Smooth muscle cell of the brain vasculature (primary cell): ENCODE data around the gene C21orf58.
"Not testable (repeated sequence)": the region's sequence is repeated elsewhere in the genome, so short reads cannot be mapped to it uniquely, and the experiment has no call there.

Source experiments
- DNase-seq: peaks from one replicate; pipeline ENCODE4 v3.0.0-alpha.2; 2012; ENCODE audit warnings: low read depth, low spot score

The C21orf58 gene

DNA sequence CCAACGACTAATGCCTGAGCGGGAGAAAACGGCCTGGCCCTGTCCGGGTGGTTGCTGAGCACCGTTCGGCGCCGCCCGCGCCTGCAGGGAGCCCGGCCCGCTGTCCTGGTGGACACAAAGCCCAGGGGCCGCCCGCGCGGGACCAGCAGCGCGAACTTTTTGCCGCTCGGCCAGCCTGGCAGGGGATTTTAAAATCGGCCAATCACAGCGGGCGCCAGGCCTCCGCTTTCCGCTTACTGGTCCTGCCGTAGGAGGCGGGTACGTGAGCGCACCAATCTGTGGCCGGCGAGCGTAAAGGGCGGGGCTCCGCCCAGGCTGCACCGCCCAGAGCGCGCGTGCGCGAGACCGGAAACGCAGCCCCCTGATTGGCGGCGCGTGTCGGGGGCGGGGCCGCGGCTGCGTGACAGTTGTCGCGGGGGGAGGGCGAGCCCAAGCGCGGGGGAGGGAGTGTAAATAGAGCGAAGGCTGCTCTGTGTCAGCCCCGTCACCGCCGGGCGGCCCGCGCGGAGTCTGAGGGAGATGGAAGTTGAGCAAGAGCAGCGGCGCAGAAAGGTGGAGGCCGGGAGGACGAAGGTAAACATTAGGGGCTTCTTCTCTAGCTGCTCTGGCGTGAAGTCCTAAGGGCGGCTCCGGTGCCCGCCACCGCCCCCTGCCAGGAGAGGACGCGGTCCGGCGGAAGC is at the start of gene C21orf58, which contains the start of gene PCNT:
Gene C21orf58, minus strand, starts transcription at position 161 of the 680 bp plus-strand sequence. CDS start 1,132 bp downstream, outside the sequence.
Gene PCNT, plus strand, starts transcription at position 447 of the 680 bp plus-strand sequence. Its CDS starts 73 bp downstream, at position 520.
- peak; percentile 95 for DNase-seq

DNA sequence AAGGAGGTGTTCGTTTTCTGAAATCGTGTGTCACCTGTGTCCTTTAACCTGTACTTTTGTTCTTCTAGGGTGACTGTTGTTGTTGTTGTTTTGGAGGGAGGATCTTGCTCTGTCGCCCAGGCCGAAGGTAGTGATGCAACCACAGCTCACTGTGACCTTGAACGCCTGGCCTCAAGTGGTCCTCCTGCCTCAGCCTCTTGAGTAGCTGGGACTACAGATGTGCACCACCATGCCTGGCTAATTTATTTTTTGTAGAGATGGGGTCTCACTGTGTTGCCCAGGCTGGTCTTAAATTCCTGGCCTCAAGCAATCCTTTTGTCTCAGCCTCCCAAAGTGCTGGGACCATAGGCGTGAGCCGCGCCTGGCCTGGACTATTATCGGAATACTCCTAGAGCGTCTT is 49.3 kb upstream of the C21orf58 start:
- DNase-seq: not testable (repeated sequence)

DNA sequence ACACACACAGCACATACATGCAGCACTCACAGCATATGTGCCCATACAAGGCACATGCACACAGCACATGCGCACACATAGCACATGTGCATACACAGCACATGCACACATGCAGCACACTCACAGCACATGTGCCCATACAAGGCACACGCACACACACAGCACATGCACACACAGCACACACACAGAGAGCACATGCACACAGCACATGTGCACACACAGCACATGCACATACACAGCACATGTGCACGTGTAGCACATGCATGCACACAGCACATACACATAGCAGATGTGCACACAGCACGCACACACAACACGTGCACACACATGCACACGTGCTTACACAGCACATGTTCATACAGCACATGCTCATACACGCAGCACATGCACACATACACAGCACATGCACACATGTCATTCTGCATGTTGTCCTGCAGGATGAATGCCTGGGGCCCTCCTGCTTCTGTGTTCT is 48.4 kb upstream of the C21orf58 start:
- DNase-seq: no peak

DNA sequence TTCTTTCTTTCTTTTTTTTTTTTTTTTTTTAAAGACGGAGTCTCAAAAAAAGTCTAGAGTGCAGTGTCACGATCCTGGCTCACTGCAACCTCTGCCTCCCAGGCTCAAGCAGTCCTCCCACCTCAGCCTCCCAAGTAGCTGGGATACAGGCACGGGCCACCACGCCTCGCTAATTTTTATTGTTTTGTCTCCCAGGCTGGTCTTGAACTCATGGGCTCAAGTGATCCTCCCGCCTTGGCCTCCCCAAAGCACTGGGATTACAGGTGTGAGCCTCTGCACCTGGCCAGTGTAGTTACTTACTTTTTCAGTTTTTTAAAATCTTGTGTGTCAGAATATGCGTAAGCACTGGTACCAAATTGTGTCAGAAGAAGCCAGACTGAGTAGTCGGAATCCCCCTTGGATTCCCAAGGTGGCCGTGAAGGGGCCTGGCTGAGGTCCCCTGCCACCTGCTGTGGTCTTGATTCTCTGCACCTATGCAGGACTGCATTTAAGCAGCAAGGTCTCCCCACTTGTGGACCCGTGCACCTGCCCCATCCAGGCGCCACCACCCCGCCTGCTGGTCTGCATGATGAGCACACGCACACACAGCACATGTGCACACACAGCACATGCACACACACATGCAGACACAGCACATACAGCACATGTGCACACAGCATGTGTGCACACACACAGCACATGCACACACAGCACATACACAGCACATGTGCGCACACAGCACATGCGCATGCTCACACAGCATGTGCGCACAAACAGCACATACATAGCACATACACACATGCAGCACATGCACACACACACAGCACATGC is 47.7 kb upstream of the C21orf58 start:
- no peak for DNase-seq

DNA sequence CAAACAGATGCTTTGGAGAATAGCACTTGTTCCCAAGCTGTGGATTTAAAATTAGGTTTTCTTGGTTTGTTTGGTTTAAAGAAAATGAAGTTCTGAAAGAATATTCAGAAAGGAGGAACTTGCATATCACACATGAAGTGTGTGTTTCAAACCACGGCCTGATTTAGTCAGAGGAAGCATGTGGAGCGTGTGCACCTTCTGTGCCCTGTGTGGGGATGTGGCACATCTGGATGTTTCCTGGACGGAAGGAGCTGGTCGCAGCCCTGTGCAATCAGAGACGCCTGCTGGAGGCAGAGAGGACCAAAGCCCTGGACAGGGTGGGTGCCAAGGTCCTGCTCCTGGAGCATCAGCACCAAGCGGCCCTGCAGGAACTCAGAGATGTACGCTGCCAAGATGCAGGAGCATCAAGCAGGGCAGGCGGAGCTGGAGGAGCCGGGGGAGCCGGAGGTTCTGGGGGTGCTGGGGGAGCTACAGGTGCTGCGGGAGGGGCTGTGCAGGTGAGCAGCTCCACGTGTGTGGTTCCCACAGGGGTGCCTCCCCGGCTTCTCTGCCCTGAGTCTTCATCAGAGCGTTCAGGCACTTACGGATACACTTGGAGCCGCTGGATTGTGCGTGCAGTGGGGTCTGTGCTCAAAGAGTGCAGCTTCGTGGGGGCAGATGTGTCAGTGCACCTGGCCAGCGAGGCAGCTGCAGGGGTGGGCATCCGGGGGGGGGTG is 46.0 kb upstream of the C21orf58 start:
- no peak for DNase-seq

DNA sequence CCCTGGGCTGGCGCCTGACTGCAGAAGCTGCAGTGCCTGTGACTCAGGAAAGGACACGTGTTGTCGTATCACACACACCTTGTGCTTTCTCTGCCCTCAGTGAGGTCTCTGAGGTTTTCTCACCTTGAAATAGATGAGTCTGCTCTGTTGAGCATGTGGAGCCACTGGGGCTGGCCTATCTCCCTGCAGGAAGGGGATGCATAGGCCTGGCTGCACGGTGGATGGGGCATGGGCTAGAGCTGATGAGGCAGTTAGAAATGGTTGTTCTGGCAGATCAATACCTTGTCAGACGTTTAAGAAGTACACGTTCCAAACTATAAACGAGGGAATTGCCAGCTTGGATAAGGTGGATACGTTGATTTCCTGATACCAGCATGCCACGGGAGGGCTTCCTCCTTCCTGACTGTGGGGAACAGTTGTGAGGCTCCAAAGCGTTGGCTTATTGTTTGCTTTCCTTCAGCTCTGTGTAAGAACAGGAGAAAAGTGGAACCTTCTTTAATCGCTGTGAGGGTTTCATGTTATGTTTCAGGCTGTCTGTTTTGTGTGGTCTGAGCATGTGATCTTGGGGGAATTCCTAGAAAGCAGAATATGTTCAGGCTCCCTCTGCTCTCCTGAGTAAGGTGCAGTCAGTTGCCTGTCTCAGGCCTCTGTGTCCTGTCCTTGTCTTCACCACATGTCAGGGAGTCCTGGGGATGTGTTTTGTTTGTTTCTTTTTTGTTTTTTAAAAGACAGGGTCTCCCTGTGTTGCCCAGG is 45.0 kb upstream of the C21orf58 start:
- no peak for DNase-seq

DNA sequence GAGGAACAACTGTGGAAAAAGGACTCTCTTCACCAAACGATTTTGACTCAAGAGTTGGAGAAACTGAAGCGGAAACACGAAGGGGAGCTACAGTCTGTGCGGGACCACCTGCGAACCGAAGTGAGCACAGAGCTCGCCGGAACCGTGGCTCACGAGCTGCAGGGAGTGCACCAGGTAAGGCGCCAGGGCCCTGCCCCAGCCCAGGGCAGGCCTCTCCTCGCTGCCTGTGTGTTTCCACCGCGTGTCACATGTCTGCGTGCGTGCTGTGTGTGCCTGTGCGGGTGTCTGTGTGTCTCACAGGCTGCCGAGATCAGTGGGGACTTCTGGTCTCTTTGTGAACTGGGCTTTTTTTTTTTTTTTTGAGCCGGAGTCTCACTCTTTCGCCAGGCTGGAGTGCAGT is 43.3 kb upstream of the C21orf58 start:
- DNase-seq: no peak

DNA sequence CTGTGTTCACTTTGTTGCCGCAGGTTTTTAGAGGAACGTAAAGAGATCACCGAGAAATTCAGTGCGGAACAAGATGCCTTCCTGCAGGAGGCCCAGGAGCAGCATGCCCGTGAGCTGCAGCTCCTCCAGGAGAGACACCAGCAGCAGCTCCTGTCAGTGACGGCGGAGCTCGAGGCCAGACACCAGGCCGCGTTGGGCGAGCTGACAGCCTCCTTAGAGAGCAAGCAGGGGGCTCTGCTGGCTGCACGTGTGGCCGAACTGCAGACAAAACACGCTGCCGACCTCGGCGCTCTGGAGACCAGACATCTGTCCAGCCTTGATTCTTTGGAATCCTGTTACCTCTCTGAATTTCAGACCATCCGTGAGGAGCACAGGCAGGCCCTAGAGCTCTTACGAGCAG is 42.9 kb upstream of the C21orf58 start:
- no peak for DNase-seq

DNA sequence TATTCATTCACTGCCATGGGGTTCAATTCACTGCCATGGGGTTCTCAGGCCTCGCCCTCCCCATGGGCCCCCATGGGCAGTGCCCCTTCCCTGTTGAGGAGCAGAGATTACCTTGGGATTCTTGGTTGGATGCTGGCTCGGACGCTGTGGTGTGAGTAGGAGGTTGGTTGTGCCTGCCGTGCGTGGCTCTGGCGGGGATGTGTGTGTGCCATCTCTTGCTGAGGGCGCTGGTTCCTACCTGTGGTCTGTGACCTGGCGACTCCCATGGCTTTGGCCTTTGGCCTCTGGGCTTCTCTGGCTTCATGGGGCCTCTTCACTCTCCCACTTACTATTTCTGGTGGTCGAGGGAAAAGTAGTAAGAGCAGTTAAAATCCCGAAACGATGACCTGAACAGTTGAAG is 42.4 kb upstream of the C21orf58 start:
- no peak for DNase-seq

DNA sequence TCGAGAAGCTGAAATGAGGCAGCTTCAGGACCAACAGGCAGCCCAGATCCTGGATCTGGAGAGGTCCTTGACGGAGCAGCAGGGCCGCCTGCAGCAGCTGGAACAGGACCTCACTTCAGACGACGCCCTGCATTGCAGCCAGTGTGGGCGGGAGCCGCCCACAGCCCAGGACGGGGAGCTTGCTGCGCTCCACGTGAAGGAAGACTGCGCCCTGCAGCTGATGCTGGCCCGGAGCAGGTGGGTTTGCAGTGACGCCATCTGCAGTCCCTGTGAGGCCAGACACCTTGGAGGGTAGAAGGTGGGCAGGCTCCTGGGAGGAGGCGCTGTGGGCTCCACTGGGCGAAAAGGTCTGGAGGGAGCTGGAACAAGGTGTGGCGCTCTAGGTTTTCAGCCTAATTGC is 40.0 kb upstream of the C21orf58 start:
- DNase-seq: no peak

DNA sequence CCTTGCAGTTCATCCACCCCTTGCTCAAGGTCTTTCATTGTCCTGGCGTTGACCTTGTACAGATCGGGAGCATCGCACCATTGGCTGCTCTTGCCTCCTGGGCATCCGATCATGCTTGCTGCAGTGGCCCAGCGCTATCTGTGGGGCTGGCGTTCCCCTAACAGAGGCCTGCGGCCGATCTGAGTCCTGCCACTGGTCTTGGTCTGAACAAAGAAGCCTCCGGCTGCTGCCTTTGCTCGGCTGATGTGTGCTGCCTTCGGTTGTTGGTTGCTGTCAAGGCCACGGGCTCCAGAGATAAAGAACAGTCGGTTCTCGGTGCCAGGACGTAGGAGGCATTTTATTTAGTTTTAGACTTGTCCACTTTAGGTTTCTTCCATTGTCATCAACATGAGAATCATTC is 39.3 kb upstream of the C21orf58 start:
- DNase-seq: no peak

DNA sequence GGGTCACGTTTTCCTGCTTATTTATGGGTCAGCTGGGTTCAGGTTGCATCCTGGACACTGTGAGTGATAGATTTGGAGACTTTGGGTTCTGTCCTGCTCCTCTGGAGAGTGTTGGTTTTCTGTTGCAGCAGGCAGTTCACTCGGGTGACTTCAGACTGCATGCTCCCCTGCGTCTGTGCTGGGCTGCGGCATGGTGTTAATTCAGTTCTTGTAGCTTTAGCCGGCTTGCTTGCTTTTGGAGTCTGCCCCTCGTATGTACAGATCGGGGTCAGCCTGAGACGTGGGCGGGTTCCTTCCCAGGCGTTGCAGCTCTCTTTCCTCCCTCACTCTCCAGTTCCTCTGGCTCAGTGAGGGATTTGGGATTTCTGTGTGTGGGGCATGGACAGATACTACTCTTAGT is 38.3 kb upstream of the C21orf58 start:
- DNase-seq: no peak

DNA sequence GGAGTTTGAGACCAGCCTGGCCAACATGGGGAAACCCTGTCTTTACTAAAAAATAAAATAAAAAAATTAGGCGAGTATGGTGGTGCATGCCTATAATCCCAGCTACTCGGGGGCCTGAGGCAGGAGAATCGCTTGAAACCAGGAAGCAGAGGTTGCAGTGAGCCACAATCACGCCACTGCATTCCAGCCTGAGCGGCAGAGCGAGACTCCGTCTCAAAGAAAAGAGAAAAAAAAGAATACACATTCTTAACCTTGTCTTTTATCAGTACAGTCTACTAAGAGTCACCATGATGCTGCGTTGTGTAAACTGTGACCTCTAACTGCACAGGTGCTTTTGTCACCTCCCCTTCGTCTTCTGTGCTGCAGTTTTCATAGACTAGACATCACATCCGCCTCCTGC is 37.5 kb upstream of the C21orf58 start:
- no peak for DNase-seq

DNA sequence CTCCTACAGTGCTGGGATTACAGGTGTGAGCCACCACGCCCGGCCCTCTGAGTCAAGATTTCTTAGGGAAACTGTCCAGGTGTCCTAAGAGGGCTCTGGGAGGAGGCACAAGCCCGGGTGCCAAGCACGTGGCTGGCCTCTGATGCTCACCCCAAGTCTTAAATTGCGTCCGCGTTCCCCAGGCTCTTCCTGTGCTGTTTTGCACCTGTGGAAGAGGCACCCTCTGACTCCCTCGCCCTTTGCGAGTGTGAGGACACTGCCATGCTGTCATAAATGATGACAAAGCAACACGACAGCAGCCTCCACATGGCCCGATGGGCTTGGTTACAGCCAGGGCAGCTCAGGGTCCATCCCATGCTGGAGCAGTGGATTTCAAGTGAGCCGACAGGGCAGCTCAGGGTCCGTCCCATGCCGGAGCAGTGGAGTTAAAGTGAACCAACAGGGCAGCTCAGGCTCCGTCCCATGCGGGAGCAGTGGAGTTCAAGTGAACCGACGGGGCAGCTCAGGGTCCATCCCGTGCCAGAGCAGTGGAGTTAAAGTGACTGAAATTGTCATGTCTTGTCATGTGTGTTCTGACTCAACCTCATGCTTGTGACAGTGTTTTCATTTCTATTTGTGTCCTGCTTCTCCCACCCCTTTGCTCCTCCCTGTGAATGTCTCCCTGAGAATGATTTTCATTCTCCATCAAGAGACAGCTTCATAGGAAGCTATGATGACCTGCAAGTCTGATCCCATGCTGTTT is 34.2 kb upstream of the C21orf58 start:
- DNase-seq: no peak

DNA sequence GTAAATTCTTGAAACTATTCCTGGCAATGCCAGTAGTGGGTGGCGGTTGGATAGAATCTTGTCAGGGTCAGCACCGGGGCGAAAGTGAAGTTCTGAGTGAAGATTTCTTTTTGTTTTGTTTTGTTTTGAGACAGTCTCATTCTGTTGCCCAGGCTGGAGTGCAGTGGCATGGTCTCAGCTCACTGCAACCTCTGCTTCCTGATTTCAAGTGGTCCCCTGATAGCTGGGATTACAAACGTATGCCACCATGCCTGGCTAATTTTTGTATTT is 33.6 kb upstream of the C21orf58 start:
- no peak for DNase-seq

DNA sequence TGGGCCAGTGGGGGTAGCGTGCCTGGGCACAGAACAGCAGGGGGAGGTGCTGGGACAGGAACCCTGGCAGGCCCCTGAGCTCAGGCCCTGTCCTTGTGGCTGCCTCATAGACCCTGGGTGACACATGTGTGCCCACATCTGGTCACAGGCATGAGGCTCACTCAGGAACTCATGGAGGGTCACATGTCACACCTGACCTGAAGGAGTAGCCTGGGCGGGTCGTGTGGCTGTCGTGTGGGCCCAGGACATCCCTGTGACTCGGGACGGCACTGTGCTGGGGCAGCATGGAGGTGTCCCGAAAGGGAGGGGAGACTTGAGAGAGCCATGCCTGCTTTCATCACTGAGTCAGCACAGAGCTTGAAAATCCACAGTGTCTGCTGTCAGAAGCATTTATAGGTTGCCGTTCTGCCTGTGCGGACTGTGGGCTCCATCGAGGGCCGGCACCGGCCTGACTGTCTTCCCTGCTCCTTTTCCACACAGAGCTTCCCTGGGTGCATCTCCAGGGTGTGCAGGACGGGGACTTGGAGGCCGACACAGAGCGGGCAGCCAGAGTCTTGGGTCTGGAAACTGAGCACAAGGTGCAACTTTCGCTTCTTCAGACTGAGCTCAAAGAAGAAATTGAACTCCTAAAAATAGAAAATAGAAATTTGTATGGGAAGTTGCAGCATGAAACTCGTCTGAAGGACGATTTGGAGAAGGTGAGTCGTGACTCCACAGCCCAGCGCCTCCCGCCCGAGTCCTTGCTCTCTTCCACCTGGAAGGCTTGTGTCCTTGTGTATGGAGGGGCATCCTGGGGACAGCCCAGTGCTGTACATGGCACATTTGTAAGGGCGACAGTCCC is 33.0 kb upstream of the C21orf58 start:
- no peak for DNase-seq

DNA sequence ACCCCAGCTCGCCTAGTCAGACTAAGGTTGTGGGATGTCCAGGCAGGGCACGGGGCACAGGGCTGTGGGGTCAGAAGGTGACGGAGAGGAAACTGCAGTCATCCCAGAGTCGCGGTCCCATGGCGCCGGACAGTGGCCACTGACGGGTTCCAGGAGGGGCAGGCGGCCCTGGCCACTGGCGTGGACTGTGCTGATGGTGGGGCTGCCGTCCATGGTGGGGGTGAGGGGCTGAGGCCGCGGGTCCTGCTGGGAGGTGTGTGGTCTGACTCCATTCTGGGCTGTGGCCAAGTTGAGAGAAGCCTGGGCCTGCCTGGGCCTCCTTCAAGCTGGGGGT is 32.3 kb upstream of the C21orf58 start:
- no peak for DNase-seq

DNA sequence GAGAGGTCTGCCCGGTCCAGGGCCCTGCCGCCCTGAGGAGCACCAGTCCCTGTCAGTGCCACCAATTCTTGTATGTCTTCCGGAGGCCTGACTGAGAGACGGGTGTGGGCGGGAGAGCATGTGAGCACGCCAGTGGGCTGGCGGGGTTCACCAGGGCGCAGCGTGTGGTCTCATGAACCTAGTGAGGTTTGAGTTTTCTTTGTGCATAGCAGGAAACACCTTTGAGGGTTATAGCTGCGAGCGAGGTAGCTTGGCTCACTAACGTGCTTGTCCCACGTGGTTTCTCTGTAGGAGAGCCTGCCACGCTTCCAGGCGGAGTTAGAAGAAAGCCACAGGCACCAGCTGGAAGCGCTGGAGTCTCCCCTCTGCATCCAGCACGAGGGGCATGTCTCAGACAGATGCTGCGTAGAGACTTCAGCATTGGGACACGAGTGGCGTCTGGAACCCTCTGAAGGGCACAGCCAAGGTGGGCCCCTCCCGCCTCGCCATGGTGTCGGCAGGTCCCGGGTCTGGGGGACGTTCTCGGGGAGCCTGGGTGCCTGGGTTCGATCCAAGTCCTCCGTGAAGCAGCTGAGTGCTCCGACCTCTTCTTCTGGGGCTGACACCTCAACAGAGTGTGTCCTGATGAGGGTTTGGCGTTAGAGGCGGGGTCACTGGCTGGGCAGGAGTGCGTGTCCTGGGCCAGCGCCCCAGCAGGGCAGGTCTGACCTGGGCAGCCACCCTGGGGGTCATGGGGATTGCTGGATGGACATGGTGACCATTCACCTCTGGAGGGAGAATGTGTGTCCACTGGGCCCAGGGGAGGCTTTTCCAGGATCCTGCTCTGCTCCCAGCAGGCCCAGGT is 31.7 kb upstream of the C21orf58 start:
- DNase-seq: no peak

DNA sequence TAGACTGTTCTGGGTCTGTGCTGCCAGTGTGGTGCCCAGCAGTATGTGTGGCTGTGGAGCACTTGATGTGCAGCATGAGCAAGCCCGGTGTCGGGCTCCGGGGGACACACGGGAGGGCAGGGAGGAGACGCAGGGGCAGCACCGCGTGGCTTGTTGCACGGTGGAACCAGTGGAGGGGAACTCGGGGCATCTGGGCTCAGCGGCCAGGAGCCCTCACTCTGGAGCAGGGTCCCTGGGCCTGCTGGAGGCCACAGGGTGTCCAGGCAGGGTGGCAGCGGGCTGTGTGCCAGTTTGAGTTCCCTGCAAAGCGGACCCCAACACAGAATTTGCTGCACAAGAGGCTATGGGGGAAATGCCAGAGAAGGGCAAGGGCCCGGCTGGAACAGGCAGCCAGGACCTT is 30.8 kb upstream of the C21orf58 start:
- no peak for DNase-seq
